ENCODE measurements around the gene PHETA1. TPM values are rescaled to one million over a fixed set of nuclear protein-coding genes. Genes with fewer than 3 reads are reported as not detected.
A peak's percentile ranks its signal among the peaks of the same experiment; 100 is the strongest.

PHETA1 gene
- total and polyA plus RNA-seq, 2 of the 13 experiments (the other 11 are each of a cell fraction or from before 2014, with no cell fraction given): 11.3 to 20.8 TPM

GRCh38 chr12:111368788-111369495 is at the start of gene PHETA1 (continued):
- TF ChIP-seq MLX (CRISPR knock-in tag; IDR thresholded peaks at IDR 0.05): no peak
- no peak for TF ChIP-seq ZNF775 (CRISPR knock-in tag; IDR thresholded peaks at IDR 0.05; ENCODE audit: borderline replicate concordance)
- no peak for TF ChIP-seq JUND (CRISPR knock-in tag; IDR thresholded peaks at IDR 0.05)
- no peak for TF ChIP-seq PAWR (CRISPR knock-in tag; IDR thresholded peaks at IDR 0.05; ENCODE audit: borderline replicate concordance)
- TF ChIP-seq RBM39 (IDR thresholded peaks at IDR 0.05; ENCODE audit: low read depth, low read length, poor library complexity, severe bottlenecking): no peak
- no peak for TF ChIP-seq KDM1A (CRISPR knock-in tag; IDR thresholded peaks at IDR 0.05)
- TF ChIP-seq ZNF883 (CRISPR knock-in tag; IDR thresholded peaks at IDR 0.05; ENCODE audit: not compliant biosample characterization): no peak
- TF ChIP-seq MEF2D (CRISPR knock-in tag; IDR thresholded peaks at IDR 0.05): peak; percentile 25; the same call in 1 of the 2 replicates
- TF ChIP-seq ZNF781 (CRISPR knock-in tag; IDR thresholded peaks at IDR 0.05; ENCODE audit: borderline replicate concordance, not compliant biosample characterization): no peak
- peak; percentile 51; the same call in 1 of the 2 replicates for TF ChIP-seq ZNF556 (CRISPR knock-in tag; IDR thresholded peaks at IDR 0.05; ENCODE audit: borderline replicate concordance)
- no peak for TF ChIP-seq ZNF441 (CRISPR knock-in tag; IDR thresholded peaks at IDR 0.05; ENCODE audit: borderline replicate concordance)
- no peak for TF ChIP-seq HNF4A (CRISPR knock-in tag; IDR thresholded peaks at IDR 0.05)
- no peak for TF ChIP-seq MAFK (conservative IDR thresholded peaks at IDR 0.05 in 1 of 2, IDR thresholded peaks at IDR 0.05 in 1 of 2; ENCODE audit: low read length in 2 of 2)
- peak; percentile 82 for TF ChIP-seq NFYC (CRISPR knock-in tag; IDR thresholded peaks at IDR 0.05)
- TF ChIP-seq SP1 (IDR thresholded peaks at IDR 0.05): peak; percentile 85
- peak; percentile 99 for TF ChIP-seq SP1 (CRISPR knock-in tag; IDR thresholded peaks at IDR 0.05)
- TF ChIP-seq NR3C1 (CRISPR knock-in tag; IDR thresholded peaks at IDR 0.05): no peak
- peak; percentile 39; the same call in 1 of the 2 replicates for TF ChIP-seq KDM5B (CRISPR knock-in tag; IDR thresholded peaks at IDR 0.05; ENCODE audit: borderline replicate concordance)
- TF ChIP-seq SRF (IDR thresholded peaks at IDR 0.05; ENCODE audit: low read depth, low read length): no peak
- no peak for TF ChIP-seq ZBTB33 (CRISPR knock-in tag; IDR thresholded peaks at IDR 0.05)
- no peak for TF ChIP-seq ZNF251 (CRISPR knock-in tag; IDR thresholded peaks at IDR 0.05)
- TF ChIP-seq KLF6 (CRISPR knock-in tag; IDR thresholded peaks at IDR 0.05): no peak
- TF ChIP-seq ZNF768 (CRISPR knock-in tag; IDR thresholded peaks at IDR 0.05): no peak; the same call in 1 of the 2 replicates
- no peak for TF ChIP-seq ZNF773 (CRISPR knock-in tag; IDR thresholded peaks at IDR 0.05; ENCODE audit: borderline replicate concordance)
- no peak for TF ChIP-seq NFE2L1 (CRISPR knock-in tag; IDR thresholded peaks at IDR 0.05; ENCODE audit: borderline replicate concordance)
- no peak for TF ChIP-seq ZBTB39 (CRISPR knock-in tag; IDR thresholded peaks at IDR 0.05)
- TF ChIP-seq RORA (CRISPR knock-in tag; IDR thresholded peaks at IDR 0.05): no peak
- no peak for TF ChIP-seq POLR2AphosphoS2 (IDR thresholded peaks at IDR 0.05; ENCODE audit: low read depth, low read length)
